K562 (cell line): ENCODE measurements around the gene SLC5A5. TPM values are rescaled to one million over a fixed set of nuclear protein-coding genes. Genes with fewer than 3 reads are reported as not detected.
A peak's percentile ranks its signal among the peaks of the same experiment; 100 is the strongest.

Experiments used
- CBX3 ChIP-seq, 2 experiments: IDR thresholded peaks; 1 replicate in 1 of 2; 2 replicates in 1 of 2; pipeline ENCODE4 v1.6.1; 2012; ENCODE audit warnings: inconsistent platforms in 2 of 2, low read length in 2 of 2, borderline replicate concordance in 1 of 2, control low read depth in 1 of 2
- CC2D1A ChIP-seq: fragments of 450-650 bp; IDR thresholded peaks from 2 replicates; pipeline ENCODE4 v1.6.1; 2017; ENCODE audit warnings: mild to moderate bottlenecking
- DNMT1 ChIP-seq: fragments of 450-650 bp; IDR thresholded peaks from 2 replicates; pipeline ENCODE4 v1.6.1; 2016; ENCODE audit warnings: antibody characterized with exemption, mild to moderate bottlenecking
- KAT2B ChIP-seq: IDR thresholded peaks from one replicate; pipeline ENCODE4 v1.6.1; 2012; ENCODE audit warnings: low read depth, mild to moderate bottlenecking, control low read depth, inconsistent platforms, low read length, moderate library complexity
- LARP7 ChIP-seq: fragments of 450-650 bp; IDR thresholded peaks from 2 replicates; pipeline ENCODE4 v1.6.1; 2016
- MAZ ChIP-seq, 2 experiments: fragments of 450-650 bp in 1 of 2; sonication (generic) in 1 of 2; formaldehyde crosslinking; IDR thresholded peaks in 1 of 2; conservative IDR thresholded peaks in 1 of 2; 2 replicates each; pipeline versions ENCODE4 v1.4.0 to v1.5.0; 2020; ENCODE audit warnings: mild to moderate bottlenecking in 1 of 2, missing genetic modification reagents in 1 of 2
- MXI1 ChIP-seq: IDR thresholded peaks from 2 replicates; pipeline ENCODE4 v1.6.1; 2011; ENCODE audit warnings: low read depth, mild to moderate bottlenecking, improper control_type of control experiment, low read length
- MYNN ChIP-seq, 2 experiments: sonication (generic); formaldehyde crosslinking in 1 of 2; IDR thresholded peaks; 2 replicates each; pipeline versions ENCODE4 v1.5.0 to v1.6.1; 2016 to 2020; ENCODE audit warnings: antibody characterized with exemption in 1 of 2, missing genetic modification reagents in 1 of 2
- SETDB1 ChIP-seq: IDR thresholded peaks from one replicate; pipeline ENCODE4 v1.6.1; 2012; ENCODE audit warnings: low read length, control low read depth, inconsistent platforms
- TCF7 ChIP-seq: sonication (generic); IDR thresholded peaks from 2 replicates; pipeline ENCODE4 v1.6.1; 2016; ENCODE audit warnings: antibody characterized with exemption, borderline replicate concordance
- ZBTB7A ChIP-seq: IDR thresholded peaks from 2 replicates; pipeline ENCODE4 v1.6.1; 2011; ENCODE audit warnings: low read depth, mild to moderate bottlenecking, low read length, moderate library complexity, borderline replicate concordance; ENCODE audit not compliant: control insufficient read depth
- ZFP1 ChIP-seq: fragments of 450-650 bp; formaldehyde crosslinking; IDR thresholded peaks from 2 replicates; pipeline ENCODE4 v1.4.0; 2020; ENCODE audit warnings: mild to moderate bottlenecking, mixed read lengths
- ZFPM2 ChIP-seq: fragments of 250-450 bp; sonication (Bioruptor Pico); IDR thresholded peaks from 2 replicates; pipeline ENCODE4 v1.5.1; 2022; ENCODE audit warnings: mild to moderate bottlenecking
- ZNF175 ChIP-seq: fragments of 200-800 bp; sonication (Bioruptor generic); IDR thresholded peaks from 2 replicates; pipeline ENCODE4 v1.6.1; 2016; ENCODE audit warnings: low read depth, mild to moderate bottlenecking, missing genetic modification characterization, missing compliant biosample characterization
- ZNF408 ChIP-seq: fragments of 250-450 bp; sonication (Bioruptor Pico); IDR thresholded peaks from 2 replicates; pipeline ENCODE4 v1.4.0; 2020; ENCODE audit warnings: low read depth, mild to moderate bottlenecking, moderate library complexity
- ZNF41 ChIP-seq: fragments of 250-450 bp; sonication (Bioruptor Pico); conservative IDR thresholded peaks from 2 replicates; pipeline ENCODE4 v1.4.0; 2020; ENCODE audit warnings: mild to moderate bottlenecking
- polyA plus RNA-seq, 8 experiments: library from polyadenylated mRNA; depleted of rRNA in 4 of 8; stranded (reverse) in 5 of 8; unstranded in 3 of 8; fragments of >200 nt; fragmentation: Nextera tagmentation in 2 of 8; fragmentation: Illumina TruSeq in 1 of 8; extraction: Ambion mirVana in 2 of 8; extraction: Trizol in 1 of 8; gene quantifications; 2 replicates each; pipeline versions ENCODE4 v1.2.1 to v1.2.3, GENCODE V29; 2011 to 2014; ENCODE audit warnings: inconsistent platforms in 1 of 8, missing spikeins in 1 of 8
- total RNA-seq, 7 experiments: library from RNA; depleted of rRNA in 6 of 7; stranded (reverse); fragments of >200 nt in 6 of 7; fragmentation: Illumina TruSeq in 2 of 7; extraction: Trizol in 2 of 7; gene quantifications; 2 replicates each; pipeline versions ENCODE4 v1.2.1 to v1.2.3, GENCODE V29; 2011 to 2021; ENCODE audit warnings: low replicate concordance in 1 of 7
- TF ChIP-seq, protein P1 (sequence below): fragments of 250-450 bp; sonication (Bioruptor Pico); IDR thresholded peaks from 2 replicates; pipeline ENCODE4 v1.4.0; 2020; ENCODE audit warnings: mild to moderate bottlenecking, moderate library complexity
- TF ChIP-seq, protein P2 (sequence below): fragments of 450-650 bp; IDR thresholded peaks from 2 replicates; pipeline ENCODE4 v1.6.1; 2014; ENCODE audit warnings: low read depth, mild to moderate bottlenecking, moderate library complexity, borderline replicate concordance
- TF ChIP-seq, protein P3 (sequence below): fragments of 450-650 bp; IDR thresholded peaks from 2 replicates; pipeline ENCODE4 v1.6.1; 2016; ENCODE audit warnings: missing biosample characterization, missing genetic modification characterization
- TF ChIP-seq, protein P4 (sequence below): fragments of 250-450 bp; sonication (Bioruptor Pico); IDR thresholded peaks from 2 replicates; pipeline ENCODE4 v1.4.0; 2020

The SLC5A5 gene
- total and polyA plus RNA-seq, 9 of the 15 experiments (the other 6 are each of a cell fraction or from before 2014, with no cell fraction given) = 0.10 to 0.73 (median 0.23) TPM

DNA sequence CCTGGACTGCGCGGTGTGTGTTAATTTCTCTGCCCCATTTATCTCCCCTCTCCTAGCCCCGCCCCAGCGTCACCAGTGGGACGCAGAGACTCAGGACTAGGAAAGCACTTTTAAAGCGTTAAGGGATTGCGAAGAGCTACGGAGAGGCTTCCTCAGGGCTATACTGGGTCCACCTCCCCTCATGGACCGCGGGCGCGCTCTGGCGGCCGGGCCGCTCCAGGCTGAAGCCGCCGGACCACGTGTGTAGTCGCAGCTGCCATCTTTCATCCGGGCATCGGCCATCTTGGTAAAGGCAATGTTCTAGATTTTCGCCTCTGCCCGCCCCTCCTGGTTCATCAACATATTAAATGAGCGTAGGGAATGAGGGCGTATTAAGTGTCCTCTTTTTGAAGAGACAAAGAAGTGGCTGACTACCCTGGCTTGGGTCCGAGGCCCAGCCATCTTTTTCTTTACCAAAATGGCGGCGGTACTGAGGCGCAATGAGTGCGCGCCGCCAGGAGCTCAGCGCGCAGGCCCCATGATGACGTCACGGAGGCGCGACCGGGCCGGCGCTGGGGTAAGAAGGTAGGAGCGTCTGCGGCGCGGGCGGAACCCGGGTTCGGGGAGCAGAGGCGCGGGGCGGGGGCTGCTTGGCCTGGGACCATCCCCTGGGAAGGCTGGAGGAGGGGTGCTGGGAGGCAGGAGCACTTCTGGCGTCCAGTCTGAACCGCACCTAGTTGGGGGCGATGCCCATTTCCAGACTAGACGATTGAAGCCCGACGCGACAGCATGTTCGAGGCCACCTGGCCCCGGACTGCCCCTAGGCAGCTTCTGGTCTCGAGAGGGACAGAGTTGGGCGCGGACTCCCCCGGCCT is 61.0 kb downstream of the SLC5A5 start, which contains the start of gene CCDC124 (continued):
- 0 out of 2 replicates have a peak, but pooled peaks have one; percentile 31 for TF ChIP-seq MYNN (IDR thresholded peaks at IDR 0.05)
- no peak for TF ChIP-seq MYNN (CRISPR knock-in tag; IDR thresholded peaks at IDR 0.05)
- TF ChIP-seq, protein P1, sequence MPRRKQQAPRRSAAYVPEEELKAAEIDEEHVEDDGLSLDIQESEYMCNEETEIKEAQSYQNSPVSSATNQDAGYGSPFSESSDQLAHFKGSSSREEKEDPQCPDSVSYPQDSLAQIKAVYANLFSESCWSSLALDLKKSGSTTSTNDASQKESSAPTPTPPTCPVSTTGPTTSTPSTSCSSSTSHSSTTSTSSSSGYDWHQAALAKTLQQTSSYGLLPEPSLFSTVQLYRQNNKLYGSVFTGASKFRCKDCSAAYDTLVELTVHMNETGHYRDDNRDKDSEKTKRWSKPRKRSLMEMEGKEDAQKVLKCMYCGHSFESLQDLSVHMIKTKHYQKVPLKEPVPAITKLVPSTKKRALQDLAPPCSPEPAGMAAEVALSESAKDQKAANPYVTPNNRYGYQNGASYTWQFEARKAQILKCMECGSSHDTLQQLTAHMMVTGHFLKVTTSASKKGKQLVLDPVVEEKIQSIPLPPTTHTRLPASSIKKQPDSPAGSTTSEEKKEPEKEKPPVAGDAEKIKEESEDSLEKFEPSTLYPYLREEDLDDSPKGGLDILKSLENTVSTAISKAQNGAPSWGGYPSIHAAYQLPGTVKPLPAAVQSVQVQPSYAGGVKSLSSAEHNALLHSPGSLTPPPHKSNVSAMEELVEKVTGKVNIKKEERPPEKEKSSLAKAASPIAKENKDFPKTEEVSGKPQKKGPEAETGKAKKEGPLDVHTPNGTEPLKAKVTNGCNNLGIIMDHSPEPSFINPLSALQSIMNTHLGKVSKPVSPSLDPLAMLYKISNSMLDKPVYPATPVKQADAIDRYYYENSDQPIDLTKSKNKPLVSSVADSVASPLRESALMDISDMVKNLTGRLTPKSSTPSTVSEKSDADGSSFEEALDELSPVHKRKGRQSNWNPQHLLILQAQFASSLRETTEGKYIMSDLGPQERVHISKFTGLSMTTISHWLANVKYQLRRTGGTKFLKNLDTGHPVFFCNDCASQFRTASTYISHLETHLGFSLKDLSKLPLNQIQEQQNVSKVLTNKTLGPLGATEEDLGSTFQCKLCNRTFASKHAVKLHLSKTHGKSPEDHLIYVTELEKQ (CRISPR knock-in tag) = peak; percentile 68; the same call in 1 of the 2 replicates
- TF ChIP-seq ZFP1 = no peak
- TF ChIP-seq LARP7 = no peak
- no peak; the same call in 1 of the 2 replicates for TF ChIP-seq ZNF41 (CRISPR knock-in tag)
- TF ChIP-seq TCF7 = no peak
- no peak for TF ChIP-seq ZNF408 (CRISPR knock-in tag)
- no peak for TF ChIP-seq DNMT1
- TF ChIP-seq, protein P2, sequence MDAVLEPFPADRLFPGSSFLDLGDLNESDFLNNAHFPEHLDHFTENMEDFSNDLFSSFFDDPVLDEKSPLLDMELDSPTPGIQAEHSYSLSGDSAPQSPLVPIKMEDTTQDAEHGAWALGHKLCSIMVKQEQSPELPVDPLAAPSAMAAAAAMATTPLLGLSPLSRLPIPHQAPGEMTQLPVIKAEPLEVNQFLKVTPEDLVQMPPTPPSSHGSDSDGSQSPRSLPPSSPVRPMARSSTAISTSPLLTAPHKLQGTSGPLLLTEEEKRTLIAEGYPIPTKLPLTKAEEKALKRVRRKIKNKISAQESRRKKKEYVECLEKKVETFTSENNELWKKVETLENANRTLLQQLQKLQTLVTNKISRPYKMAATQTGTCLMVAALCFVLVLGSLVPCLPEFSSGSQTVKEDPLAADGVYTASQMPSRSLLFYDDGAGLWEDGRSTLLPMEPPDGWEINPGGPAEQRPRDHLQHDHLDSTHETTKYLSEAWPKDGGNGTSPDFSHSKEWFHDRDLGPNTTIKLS = peak; percentile 72
- TF ChIP-seq CBX3 (IDR thresholded peaks at IDR 0.05; ENCODE audit: borderline replicate concordance in 1 of 2, low read length in 2 of 2) = peak in 1 of 2 experiments; percentile 61; a peak in 1 of 3 replicates
- peak; percentile 98 for TF ChIP-seq ZNF175 (CRISPR knock-in tag)
- TF ChIP-seq ZBTB7A = peak; percentile 44; the same call in 1 of the 2 replicates
- no peak for TF ChIP-seq ZFPM2 (CRISPR knock-in tag)
- TF ChIP-seq KAT2B = no peak
- peak; percentile 86 for TF ChIP-seq MXI1
- TF ChIP-seq, protein P3, sequence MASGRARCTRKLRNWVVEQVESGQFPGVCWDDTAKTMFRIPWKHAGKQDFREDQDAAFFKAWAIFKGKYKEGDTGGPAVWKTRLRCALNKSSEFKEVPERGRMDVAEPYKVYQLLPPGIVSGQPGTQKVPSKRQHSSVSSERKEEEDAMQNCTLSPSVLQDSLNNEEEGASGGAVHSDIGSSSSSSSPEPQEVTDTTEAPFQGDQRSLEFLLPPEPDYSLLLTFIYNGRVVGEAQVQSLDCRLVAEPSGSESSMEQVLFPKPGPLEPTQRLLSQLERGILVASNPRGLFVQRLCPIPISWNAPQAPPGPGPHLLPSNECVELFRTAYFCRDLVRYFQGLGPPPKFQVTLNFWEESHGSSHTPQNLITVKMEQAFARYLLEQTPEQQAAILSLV (tag) = peak; percentile 79
- TF ChIP-seq MAZ (CRISPR knock-in tag; conservative IDR thresholded peaks at IDR 0.05 in 1 of 2, IDR thresholded peaks at IDR 0.05 in 1 of 2) = peak; percentile 93 to 94
- peak; percentile 89 for TF ChIP-seq CC2D1A
- TF ChIP-seq, protein P4, sequence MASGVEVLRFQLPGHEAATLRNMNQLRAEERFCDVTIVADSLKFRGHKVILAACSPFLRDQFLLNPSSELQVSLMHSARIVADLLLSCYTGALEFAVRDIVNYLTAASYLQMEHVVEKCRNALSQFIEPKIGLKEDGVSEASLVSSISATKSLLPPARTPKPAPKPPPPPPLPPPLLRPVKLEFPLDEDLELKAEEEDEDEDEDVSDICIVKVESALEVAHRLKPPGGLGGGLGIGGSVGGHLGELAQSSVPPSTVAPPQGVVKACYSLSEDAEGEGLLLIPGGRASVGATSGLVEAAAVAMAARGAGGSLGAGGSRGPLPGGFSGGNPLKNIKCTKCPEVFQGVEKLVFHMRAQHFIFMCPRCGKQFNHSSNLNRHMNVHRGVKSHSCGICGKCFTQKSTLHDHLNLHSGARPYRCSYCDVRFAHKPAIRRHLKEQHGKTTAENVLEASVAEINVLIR (CRISPR knock-in tag) = peak; percentile 99
- no peak for TF ChIP-seq SETDB1
